ENCODE results near the gene TADA3. TPM values are rescaled to one million over a fixed set of nuclear protein-coding genes. Genes with fewer than 3 reads are reported as not detected.

TADA3 gene
- total RNA-seq, 1 donor from 2014 or later = 45.3 TPM

- Histone ChIP-seq H3K4me1 (peaks cover 8% of the 10 kb centered on the region), H3K4me3 (no peak overlapping the region), H3K27me3 (ENCODE audit: low read depth) (no peaks in the 10 kb centered on the region), H3K27ac (replicated peaks) (no peak overlapping the region), H3K9me3 (replicated peaks) (no peaks in the 10 kb centered on the region), H3K36me3 (peaks cover 81% of the 10 kb centered on the region)
- TF ChIP-seq, protein P1, sequence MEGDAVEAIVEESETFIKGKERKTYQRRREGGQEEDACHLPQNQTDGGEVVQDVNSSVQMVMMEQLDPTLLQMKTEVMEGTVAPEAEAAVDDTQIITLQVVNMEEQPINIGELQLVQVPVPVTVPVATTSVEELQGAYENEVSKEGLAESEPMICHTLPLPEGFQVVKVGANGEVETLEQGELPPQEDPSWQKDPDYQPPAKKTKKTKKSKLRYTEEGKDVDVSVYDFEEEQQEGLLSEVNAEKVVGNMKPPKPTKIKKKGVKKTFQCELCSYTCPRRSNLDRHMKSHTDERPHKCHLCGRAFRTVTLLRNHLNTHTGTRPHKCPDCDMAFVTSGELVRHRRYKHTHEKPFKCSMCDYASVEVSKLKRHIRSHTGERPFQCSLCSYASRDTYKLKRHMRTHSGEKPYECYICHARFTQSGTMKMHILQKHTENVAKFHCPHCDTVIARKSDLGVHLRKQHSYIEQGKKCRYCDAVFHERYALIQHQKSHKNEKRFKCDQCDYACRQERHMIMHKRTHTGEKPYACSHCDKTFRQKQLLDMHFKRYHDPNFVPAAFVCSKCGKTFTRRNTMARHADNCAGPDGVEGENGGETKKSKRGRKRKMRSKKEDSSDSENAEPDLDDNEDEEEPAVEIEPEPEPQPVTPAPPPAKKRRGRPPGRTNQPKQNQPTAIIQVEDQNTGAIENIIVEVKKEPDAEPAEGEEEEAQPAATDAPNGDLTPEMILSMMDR (IDR thresholded peaks at IDR 0.05; ENCODE audit: borderline replicate concordance) = peak; percentile 21
- intact Hi-C loops (cut with micrococcal nuclease) = no loop called here
- DNase-seq = no peak
Observed at GRCh38 chr3:9782770-9783169, 9.5 kb downstream of the TADA3 start.

GRCh38 chr3:9781978-9782603 is 10.2 kb downstream of the TADA3 start:
- TF ChIP-seq, protein P1 (IDR thresholded peaks at IDR 0.05; ENCODE audit: borderline replicate concordance) = no peak
- H3K9me3 ChIP-seq (replicated peaks) = no peaks in the 10 kb centered on the region
- no peak overlapping the region for H3K27ac ChIP-seq (replicated peaks)
- peaks cover 74% of the 10 kb centered on the region for H3K36me3 ChIP-seq
- intact Hi-C loops (cut with micrococcal nuclease) = no loop called here
- H3K4me3 ChIP-seq = no peak overlapping the region
- DNase-seq = no peak
- peaks cover 10% of the 10 kb centered on the region for H3K4me1 ChIP-seq
- H3K27me3 ChIP-seq (ENCODE audit: low read depth) = no peaks in the 10 kb centered on the region

GRCh38 chr3:9781551-9781950 is 10.7 kb downstream of the TADA3 start:
- Histone ChIP-seq H3K9me3 (replicated peaks) (no peaks in the 10 kb centered on the region), H3K27me3 (ENCODE audit: low read depth) (no peaks in the 10 kb centered on the region), H3K4me1 (peaks cover 10% of the 10 kb centered on the region), H3K27ac (replicated peaks) (no peak overlapping the region), H3K36me3 (peaks cover 69% of the 10 kb centered on the region), H3K4me3 (no peak overlapping the region)
- DNase-seq = no peak
- intact Hi-C loops (cut with micrococcal nuclease) = no loop called here
- TF ChIP-seq, protein P1 (IDR thresholded peaks at IDR 0.05; ENCODE audit: borderline replicate concordance) = no peak

GRCh38 chr3:9780910-9781309 is 11.4 kb downstream of the TADA3 start:
- H3K4me1 ChIP-seq = peaks cover 10% of the 10 kb centered on the region
- H3K4me3 ChIP-seq = no peak overlapping the region
- H3K27me3 ChIP-seq (ENCODE audit: low read depth) = no peaks in the 10 kb centered on the region
- no peak for DNase-seq
- H3K36me3 ChIP-seq = peaks cover 63% of the 10 kb centered on the region
- H3K27ac ChIP-seq (replicated peaks) = no peak overlapping the region
- TF ChIP-seq, protein P1 (IDR thresholded peaks at IDR 0.05; ENCODE audit: borderline replicate concordance) = no peak
- intact Hi-C loops (cut with micrococcal nuclease) = no loop called here
- H3K9me3 ChIP-seq (replicated peaks) = no peaks in the 10 kb centered on the region

DNA sequence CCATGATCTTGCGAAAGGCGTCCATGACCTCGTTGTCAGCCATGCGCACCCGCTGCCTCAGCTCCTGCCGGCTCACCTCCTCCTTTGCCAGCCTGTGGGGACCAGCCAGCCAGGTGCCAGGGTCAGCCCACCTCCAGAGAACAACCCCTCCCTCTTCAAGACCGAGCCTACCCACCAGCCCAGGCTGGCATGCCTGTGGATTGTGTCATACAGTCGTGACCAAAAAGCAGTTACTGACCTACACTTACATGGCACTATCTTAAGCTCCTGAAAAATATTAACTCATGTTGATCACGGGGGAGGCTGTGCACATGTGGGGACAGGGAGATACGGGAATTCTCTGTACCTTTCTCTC is 11.8 kb downstream of the TADA3 start:
- Histone ChIP-seq H3K36me3 (peaks cover 58% of the 10 kb centered on the region), H3K27ac (replicated peaks) (peak overlapping the region; percentile 42), H3K4me3 (no peak overlapping the region), H3K27me3 (ENCODE audit: low read depth) (no peaks in the 10 kb centered on the region), H3K4me1 (peaks cover 10% of the 10 kb centered on the region), H3K9me3 (replicated peaks) (no peaks in the 10 kb centered on the region)
- intact Hi-C loops (cut with micrococcal nuclease) = no loop called here
- no peak for DNase-seq
- TF ChIP-seq, protein P1 (IDR thresholded peaks at IDR 0.05; ENCODE audit: borderline replicate concordance) = no peak

Data from left ventricle myocardium inferior (tissue), 1 donor.